Loucy (cell line): Measurements from ENCODE around the gene TBC1D7.

Experiments
- H2AFZ ChIP-seq: fragments of 200-600 bp; sonication (generic); 2 replicates; pipeline ENCODE4 v1.6.0; 2016; ENCODE audit warnings: antibody characterized with exemption, mild to moderate bottlenecking, low read length, moderate library complexity
- H3F3A ChIP-seq: fragments of 200-600 bp; 2 replicates; pipeline ENCODE4 v1.6.0; 2016; ENCODE audit warnings: antibody characterized with exemption, low read depth, mild to moderate bottlenecking
- H3K27me3 ChIP-seq: fragments of 200-600 bp; sonication (generic); 2 replicates; pipeline ENCODE4 v1.6.1; 2014; ENCODE audit warnings: low read length, mild to moderate bottlenecking; ENCODE audit not compliant: insufficient read depth, poor library complexity, severe bottlenecking
- H3K36me3 ChIP-seq: fragments of 200-600 bp; sonication (generic); 2 replicates; pipeline ENCODE4 v1.6.1; 2016; ENCODE audit warnings: low read length; ENCODE audit not compliant: insufficient read depth
- H3K4me1 ChIP-seq: fragments of 200-600 bp; sonication (generic); 2 replicates; pipeline ENCODE4 v1.5.1; 2014; ENCODE audit warnings: low read length, mild to moderate bottlenecking; ENCODE audit not compliant: insufficient read depth, poor library complexity, severe bottlenecking
- H3K4me2 ChIP-seq: fragments of 200-600 bp; sonication (generic); 2 replicates; pipeline ENCODE4 v1.6.0; 2014; ENCODE audit warnings: antibody characterized with exemption, low read length, low read depth, mild to moderate bottlenecking; ENCODE audit not compliant: poor library complexity, severe bottlenecking
- H3K4me3 ChIP-seq: fragments of 200-600 bp; sonication (generic); 2 replicates; pipeline ENCODE4 v1.5.1; 2014; ENCODE audit warnings: low read length, mild to moderate bottlenecking, mixed read lengths; ENCODE audit not compliant: poor library complexity, severe bottlenecking
- H3K79me2 ChIP-seq: fragments of 200-600 bp; sonication (generic); 2 replicates; pipeline ENCODE4 v1.6.1; 2014; ENCODE audit warnings: low read length; ENCODE audit not compliant: insufficient read depth
- H3K9ac ChIP-seq: fragments of 200-600 bp; sonication (generic); 2 replicates; pipeline ENCODE4 v1.6.0; 2014; ENCODE audit warnings: mild to moderate bottlenecking, low read depth, low read length, moderate library complexity; ENCODE audit not compliant: poor library complexity, severe bottlenecking
- H3K9me2 ChIP-seq: fragments of 200-600 bp; sonication (generic); replicated peaks from 2 replicates; pipeline ENCODE4 v1.6.1; 2016; ENCODE audit warnings: low read depth, low read length, mixed read lengths
- H3K9me3 ChIP-seq: fragments of 200-600 bp; sonication (generic); 2 replicates; pipeline ENCODE4 v1.6.1; 2014; ENCODE audit warnings: mild to moderate bottlenecking, antibody characterized with exemption, low read length, low read depth; ENCODE audit not compliant: insufficient read depth
- H4K20me1 ChIP-seq: fragments of 200-600 bp; sonication (generic); 2 replicates; pipeline ENCODE4 v1.6.0; 2014; ENCODE audit warnings: antibody characterized with exemption, low read length, mild to moderate bottlenecking; ENCODE audit not compliant: insufficient read depth, poor library complexity, severe bottlenecking
- EZH2phosphoT487 ChIP-seq: fragments of 200-600 bp; IDR thresholded peaks from 2 replicates; pipeline ENCODE4 v1.6.1; 2018; ENCODE audit warnings: antibody characterized with exemption, mild to moderate bottlenecking, moderate library complexity, borderline replicate concordance
- TF ChIP-seq, protein P1 (sequence below): fragments of 200-600 bp; sonication (generic); conservative IDR thresholded peaks from 2 replicates; pipeline ENCODE4 v1.5.1; 2014; ENCODE audit warnings: mild to moderate bottlenecking, antibody characterized with exemption, low read length

The TBC1D7 gene

DNA sequence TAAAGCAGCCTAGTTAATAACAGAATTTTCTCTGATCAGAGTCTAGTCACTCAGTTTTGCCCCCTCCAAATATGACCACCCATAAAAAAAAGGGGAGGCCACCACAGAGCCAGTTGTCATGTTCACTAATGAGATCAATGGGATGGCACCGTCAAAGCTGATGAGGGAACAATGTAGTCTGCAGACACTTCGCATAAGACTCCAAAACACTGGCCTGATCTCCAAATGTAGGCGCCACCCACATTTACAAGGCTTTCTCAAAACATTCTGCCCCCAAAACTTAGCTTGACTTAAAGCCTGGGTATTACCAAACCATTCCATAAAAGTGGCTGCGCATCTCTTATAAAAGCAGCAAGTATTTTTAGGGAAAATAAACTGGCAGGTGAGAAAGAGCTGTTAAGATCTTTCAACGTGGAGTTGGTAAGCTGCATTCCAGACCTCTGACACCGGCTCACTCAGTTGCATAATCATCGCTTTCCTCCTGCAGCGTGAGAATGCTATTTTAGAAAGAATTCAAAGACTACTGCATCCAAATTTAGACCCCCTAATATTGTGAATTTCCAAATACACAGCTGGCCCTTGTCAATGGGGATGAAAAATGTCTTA lies 59.3 kb downstream of the TBC1D7 start:
- no peak overlapping the region for H2AFZ ChIP-seq
- H3K9ac ChIP-seq: no peak overlapping the region
- H3K4me3 ChIP-seq: no peak overlapping the region
- H3K36me3 ChIP-seq: no peaks in the 10 kb centered on the region
- no peaks in the 10 kb centered on the region for H3K79me2 ChIP-seq
- no peak for TF ChIP-seq EZH2phosphoT487
- TF ChIP-seq, protein P1, sequence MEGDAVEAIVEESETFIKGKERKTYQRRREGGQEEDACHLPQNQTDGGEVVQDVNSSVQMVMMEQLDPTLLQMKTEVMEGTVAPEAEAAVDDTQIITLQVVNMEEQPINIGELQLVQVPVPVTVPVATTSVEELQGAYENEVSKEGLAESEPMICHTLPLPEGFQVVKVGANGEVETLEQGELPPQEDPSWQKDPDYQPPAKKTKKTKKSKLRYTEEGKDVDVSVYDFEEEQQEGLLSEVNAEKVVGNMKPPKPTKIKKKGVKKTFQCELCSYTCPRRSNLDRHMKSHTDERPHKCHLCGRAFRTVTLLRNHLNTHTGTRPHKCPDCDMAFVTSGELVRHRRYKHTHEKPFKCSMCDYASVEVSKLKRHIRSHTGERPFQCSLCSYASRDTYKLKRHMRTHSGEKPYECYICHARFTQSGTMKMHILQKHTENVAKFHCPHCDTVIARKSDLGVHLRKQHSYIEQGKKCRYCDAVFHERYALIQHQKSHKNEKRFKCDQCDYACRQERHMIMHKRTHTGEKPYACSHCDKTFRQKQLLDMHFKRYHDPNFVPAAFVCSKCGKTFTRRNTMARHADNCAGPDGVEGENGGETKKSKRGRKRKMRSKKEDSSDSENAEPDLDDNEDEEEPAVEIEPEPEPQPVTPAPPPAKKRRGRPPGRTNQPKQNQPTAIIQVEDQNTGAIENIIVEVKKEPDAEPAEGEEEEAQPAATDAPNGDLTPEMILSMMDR: no peak
- H3K27me3 ChIP-seq: no peaks in the 10 kb centered on the region
- H3F3A ChIP-seq: no peaks in the 10 kb centered on the region
- H3K4me2 ChIP-seq: no peak overlapping the region
- no peaks in the 10 kb centered on the region for H3K9me3 ChIP-seq
- H3K9me2 ChIP-seq: no peaks in the 10 kb centered on the region
- no peaks in the 10 kb centered on the region for H4K20me1 ChIP-seq
- no peaks in the 10 kb centered on the region for H3K4me1 ChIP-seq

DNA sequence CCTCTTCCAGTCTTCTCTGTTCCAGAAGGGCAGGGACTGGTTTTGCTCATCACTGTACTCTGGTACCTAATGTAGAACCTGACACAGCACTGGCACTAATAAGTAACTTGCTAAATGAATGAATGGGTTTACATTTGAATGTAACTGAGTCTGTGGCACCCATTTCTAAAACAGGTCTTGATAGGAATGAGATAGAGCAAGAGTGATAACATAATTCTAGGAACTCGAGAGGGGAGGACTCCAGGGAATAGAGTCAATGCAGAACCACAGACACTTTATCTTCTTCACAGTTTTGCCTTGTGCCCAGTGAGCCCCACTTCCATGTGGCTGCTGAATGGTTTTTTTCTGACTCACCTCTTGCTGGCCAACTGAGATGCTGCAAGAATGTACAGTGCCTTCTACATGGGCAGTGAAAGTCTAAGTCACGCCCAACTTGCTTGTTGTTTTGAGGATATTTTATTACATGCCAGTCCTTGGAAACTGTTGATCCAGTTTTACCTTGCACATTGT lies 61.1 kb downstream of the TBC1D7 start:
- Histone ChIP-seq H3K36me3 (no peaks in the 10 kb centered on the region), H3K9me3 (no peaks in the 10 kb centered on the region), H3K4me3 (no peak overlapping the region), H3K9me2 (no peaks in the 10 kb centered on the region), H3K9ac (no peak overlapping the region), H3K4me1 (no peaks in the 10 kb centered on the region), H2AFZ (no peak overlapping the region), H3K79me2 (no peaks in the 10 kb centered on the region), H4K20me1 (no peaks in the 10 kb centered on the region), H3F3A (no peaks in the 10 kb centered on the region), H3K4me2 (no peak overlapping the region), H3K27me3 (no peaks in the 10 kb centered on the region)
- TF ChIP-seq, protein P1: no peak
- no peak for TF ChIP-seq EZH2phosphoT487

DNA sequence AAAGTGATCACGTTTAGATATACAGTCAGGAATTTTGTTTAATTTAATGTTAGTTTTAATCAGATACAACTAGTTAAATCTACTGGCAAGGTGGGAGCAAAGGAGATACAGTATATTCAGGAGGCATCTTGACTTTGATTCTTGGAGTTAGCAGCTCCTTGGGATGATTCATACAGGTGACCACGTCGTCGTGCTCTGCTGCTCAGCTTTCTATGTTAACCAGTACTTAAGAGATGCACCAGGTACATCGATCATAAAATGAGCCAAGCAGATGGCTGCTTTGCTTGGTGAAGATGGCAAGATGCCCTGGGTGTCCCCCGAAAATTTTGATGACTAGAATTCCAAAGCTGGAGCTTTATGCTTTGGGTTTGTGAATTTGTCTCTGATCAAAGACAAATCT lies 64.7 kb downstream of the TBC1D7 start:
- H3K4me2 ChIP-seq: no peak overlapping the region
- no peak overlapping the region for H2AFZ ChIP-seq
- peaks cover 10% of the 10 kb centered on the region for H3K4me1 ChIP-seq

More for the DNA sequence above, 64.7 kb downstream of the TBC1D7 start:
- no peaks in the 10 kb centered on the region for H3K36me3 ChIP-seq
- H4K20me1 ChIP-seq: no peaks in the 10 kb centered on the region
- no peaks in the 10 kb centered on the region for H3K9me2 ChIP-seq
- TF ChIP-seq, protein P1: no peak
- TF ChIP-seq EZH2phosphoT487: no peak
- H3K9ac ChIP-seq: no peak overlapping the region
- H3F3A ChIP-seq: no peaks in the 10 kb centered on the region
- no peaks in the 10 kb centered on the region for H3K27me3 ChIP-seq
- H3K4me3 ChIP-seq: no peak overlapping the region
- H3K9me3 ChIP-seq: no peaks in the 10 kb centered on the region
- H3K79me2 ChIP-seq: no peaks in the 10 kb centered on the region
